NCI-H748 treated with DMSO at 0.1 percent for 48 hours (cell line): ENCODE measurements around the gene EPC1.
"Not testable (repeated sequence)": the region's sequence is repeated elsewhere in the genome, so short reads cannot be mapped to it uniquely, and the experiment has no call there.

Source experiments
- DNase-seq: peaks from one replicate; lab custom pipeline; 2025; lab: John Stamatoyannopoulos, UW

The EPC1 gene

DNA sequence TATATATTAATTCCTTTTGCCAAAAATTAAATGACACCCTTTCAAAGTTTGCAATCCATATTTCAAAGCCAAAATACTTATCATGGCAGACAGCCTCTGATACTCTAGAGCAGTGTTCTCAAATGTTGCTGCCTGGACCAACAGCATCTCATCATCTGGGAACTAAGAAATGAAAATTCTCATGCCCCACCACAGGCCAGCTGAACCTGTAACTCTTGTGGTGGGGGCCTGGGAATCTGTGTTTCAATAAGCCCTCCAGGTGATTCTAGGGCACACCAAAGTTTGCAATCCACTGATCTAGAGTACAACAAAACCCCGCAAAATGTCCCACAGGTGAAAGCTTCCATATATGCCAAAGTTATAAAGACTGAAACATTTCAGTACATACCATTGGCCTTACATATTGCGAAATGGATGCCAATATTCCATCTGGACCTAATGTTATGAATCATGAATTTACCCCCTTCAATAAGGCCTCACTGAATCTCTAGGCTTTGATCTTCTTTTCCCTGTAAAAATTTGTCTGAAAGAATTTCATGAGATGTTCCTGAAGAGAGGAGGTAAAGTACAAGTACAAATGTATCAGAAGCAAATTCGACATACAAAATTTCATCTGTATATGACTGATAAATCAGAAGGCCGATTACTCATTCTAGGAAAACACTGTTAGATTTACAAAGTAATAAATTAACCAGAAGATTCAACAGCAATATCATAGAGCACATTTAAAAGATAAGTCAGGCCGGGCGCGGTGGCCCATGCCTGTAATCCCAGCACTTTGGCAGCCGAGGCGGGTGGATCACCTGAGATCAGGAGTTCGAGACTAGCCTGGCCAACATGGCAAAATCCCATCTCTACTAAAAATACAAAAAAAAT is 25.3 kb upstream of the EPC1 start:
- DNase-seq: no peak

DNA sequence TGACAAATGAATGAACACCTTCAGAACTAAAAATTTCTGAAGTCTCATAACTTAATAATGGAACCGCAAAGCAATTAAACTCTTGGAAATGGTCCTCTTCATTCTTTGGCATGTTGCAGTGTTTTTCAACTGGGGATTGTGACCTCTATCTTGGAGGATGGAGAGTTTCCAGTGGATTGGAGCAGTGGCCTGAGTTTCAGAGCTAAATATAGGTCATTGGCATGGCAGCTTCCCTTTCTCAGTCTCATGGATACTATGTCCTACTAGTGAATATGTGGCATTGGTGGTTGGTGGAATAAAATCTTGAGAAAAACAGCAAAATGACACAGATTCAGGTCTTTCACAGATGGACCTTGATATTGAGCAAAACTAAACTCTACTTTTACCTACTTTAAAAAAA is 24.1 kb upstream of the EPC1 start:
- DNase-seq: no peak

DNA sequence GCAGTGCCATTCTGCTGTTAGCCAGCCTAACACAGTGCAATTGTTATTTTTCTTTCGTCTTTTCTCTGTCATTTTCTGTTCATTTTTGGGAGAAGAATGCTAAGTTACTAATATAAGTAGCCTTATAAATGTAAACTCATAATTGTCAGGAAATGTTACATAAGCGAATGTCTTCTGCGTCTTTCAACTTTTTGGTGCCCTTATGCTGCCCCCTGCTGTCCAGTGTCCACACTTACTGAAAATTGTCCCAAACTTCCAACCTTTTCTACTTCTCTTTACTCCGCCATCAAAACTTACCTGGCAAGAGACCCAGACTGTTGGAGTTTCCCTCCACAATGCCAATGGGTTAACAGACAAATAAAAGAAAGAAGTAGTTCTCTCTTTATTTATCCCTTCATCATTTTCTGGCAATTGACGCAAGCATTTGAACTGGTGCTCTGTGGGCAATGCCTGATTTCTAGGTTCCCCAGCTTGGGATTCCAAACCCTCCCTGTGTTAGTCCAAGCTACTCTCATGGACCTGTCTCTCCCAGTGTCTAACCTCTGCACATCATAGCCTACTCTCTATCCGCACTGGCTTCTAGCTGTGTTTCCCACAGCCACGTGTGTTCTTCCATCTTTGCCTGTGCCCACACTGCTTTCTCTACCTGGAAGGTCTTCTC is 21.0 kb upstream of the EPC1 start:
- no peak for DNase-seq

DNA sequence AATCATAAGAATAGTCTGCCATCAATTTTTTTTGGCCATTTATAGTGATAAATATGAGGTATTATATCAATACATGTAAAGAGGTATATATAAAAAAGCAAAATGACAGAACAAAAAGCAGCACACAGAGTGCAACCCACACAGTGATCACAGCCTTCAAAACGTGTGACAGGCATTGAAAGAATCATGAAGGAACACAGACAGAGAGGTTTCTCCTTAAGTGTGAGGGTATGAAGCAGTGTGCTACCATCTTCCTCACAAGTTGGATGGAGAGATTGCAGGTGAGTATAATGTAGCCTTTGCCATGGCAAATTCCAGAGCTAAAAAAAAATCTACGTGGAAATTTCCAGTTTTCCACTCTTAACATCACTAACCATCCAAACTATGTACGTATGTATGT is 19.6 kb upstream of the EPC1 start:
- no peak for DNase-seq

DNA sequence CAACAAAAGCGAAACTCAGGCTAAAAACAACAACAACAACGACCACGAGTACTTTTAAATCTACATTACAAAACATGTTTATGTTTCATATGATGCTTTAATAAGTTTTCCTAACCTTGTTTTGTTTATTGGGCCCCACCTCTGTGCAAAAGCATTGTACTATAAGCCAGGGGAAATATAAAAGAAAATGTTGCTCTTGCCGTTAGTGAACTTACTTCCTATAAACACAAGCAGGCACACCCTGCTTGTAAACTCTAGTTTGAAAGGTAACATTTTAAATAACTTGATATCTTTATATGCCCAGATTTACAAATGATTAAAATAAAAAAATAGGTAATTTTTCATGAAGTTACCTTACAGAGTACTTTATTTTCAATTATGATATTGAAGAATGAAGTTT is 19.2 kb upstream of the EPC1 start:
- DNase-seq: no peak

DNA sequence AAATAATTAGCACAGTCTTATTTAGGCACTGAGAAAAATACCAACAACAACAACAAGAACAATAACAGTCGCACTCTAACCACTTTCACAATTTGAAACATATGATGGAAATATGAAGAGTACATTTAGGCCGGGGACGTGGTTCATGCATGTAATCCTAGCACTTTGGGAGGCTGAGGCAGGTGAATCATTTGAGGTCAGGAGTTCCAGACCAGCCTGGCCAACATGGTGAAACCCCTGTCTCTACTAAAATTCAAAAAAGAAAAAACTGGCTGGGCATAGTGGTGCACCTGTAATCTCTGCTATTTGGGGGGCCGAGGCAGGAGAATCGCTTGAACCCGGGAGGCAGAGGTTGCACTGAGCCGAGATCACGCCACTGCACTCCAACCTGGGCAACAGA is 18.4 kb upstream of the EPC1 start:
- DNase-seq: not testable (repeated sequence)

DNA sequence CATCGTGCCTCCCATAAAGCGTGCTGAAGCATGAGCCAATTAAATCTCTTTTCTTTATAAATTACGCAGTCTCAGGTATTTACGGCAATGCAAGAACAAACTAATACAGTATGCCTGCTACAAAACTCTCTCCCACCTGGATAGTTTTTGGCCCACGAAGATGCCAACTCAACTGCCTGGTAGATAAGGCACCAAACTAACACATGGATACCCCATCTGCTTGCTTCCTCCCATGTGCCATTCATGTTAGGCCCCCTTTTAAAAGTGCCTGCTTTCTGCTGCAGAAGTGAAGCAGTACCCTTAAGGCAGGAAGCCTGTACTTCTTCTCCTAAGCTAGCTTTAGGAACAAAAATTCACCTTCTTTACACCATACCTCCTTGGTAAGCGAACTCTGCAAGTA is 15.6 kb upstream of the EPC1 start:
- DNase-seq: no peak

DNA sequence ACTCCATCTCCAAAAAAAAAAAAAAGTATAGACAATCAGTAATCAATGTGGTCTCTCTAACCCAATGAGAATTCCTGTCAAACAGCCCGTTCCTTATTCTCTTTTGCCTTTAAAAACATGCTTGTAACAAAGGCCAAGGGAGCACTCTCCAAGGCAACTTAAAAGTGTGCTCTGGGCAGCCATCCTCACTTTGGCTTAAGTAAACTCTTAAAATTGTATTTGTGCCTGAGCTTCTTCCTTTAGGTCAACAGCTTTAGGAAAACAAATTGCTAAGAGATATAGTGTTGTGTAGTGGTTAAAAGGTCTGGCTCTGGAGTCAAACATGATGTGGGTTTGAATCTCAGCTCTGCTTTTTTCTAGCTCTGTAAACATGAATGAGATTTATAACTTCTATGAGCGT is 13.9 kb upstream of the EPC1 start:
- no peak for DNase-seq

DNA sequence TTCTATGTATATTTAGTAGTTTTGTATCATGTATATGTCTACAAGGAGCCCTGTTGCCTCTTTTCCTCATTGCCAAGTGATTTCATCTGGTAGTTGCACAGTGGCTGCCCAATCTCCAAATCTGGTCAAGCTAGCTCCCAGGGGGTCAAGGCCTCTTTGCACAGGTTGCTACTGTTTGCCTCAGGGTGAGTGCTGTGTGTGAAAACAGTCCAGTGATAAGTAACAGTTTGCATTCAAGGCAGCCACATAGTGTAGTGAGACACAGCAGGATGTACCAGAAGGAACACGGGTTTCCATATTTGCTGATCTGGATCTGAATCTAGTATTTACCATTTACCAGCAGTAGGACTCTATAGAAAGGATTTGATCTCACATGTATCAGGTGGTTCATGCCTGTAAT is 13.3 kb upstream of the EPC1 start:
- no peak for DNase-seq

DNA sequence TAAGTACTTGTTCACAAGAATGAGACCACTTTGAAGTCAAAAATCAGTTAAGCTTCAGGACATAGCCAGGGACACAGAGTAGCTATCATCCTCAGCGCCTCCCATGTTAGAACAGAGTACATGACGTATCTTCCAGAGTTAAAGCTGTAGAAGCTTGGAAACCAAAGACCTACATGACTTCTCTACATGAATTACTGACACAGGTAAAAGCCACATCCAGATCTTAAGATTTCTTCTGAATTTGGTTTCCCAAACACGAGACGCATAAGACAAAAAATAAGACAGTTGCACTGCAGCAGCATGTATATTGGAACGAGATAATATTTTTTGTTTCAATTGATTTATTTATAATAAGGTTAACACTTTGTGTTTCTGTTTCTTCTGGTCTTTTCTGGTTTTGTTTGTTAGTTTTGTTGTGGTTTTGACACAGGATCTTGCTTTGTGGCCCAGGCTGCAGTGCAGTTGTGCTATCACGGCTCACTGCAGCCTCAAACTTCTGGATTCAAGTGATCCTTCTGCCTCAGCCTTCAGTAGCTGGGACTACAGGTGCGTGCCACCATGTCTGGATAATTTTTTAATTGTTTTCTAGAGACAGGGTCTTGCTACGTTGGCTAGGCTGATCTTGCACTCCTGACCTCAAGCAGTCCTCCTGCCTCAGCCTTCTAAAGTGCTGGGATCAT is 10.2 kb upstream of the EPC1 start:
- no peak for DNase-seq

DNA sequence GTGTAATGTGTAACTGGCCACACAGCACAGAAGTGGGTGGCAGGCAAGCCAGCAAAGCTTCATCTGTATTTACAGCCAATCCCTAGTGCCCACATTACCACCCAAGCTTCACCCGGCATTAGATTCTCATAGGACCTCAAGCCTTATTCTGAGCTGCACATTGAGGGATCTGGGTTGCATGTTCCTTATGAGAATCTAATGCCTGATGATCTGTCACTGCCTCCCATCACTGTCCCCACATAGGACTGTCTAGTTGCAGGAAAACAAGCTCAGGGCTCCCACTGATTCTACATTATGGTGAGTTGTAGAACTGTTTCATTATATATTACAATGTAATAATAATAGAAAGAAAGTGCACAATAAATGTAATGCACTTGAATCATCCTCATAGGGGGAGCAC is 7.7 kb upstream of the EPC1 start:
- not testable (repeated sequence) for DNase-seq

DNA sequence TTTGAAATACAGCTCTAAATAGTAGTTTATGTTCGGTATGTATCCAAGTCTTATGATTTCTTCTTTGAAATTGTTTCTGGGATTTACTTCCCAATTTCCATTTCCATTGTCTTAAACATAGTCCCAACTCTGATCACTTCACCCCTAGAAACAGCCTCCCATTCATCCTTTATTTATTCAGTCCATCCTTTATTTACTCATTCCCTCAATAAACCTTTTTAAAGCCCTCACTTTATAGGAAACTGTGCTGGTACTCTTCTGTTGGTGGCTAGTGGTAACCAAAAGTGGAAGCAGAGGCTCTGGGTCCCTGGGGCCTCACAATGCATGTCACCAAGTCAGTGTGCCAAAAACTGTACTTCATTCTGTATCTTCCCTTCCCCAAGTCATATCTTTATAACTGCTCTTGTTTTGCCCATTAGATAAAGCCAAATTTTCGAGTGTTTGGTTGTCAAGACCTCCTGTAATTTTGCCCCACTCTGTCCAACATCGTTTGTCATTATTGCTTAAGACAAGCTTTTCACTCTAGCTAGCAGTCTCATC is 3.9 kb upstream of the EPC1 start:
- peak; percentile 1 for DNase-seq

DNA sequence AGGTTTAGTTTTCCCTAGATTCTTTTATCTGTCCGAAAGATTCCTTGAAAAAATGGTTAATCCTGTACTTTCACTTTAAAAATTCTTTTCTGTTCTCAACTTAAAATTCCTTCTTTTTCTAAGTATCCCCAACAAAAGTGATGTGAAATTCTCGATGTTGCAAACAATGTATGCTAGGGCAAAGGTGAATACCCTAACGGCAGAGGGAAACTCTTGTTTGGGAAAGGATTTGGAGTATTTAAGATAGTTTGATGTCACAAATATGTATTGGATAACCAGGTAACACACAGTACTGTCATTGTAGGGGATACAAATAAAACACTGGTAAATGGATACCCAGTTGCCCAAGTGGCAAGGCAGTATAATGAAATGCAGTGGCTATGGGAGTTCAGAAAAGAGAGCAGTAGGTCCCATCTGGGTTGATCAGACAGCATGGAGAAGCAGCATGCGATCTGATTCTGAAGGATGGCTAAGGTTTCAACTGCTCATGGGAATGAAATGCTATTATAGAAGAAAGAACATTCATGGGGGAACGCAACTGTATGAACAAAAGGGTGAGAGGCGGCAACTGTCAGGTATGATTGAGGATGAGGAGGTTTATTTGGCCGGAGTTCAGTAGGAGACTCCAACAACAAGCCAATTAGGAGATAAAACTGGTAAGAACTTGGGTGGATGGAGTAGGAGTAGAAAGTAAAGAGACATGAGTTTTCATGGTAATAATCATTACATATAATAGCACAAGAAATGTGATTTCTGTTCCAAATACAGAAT is 3.2 kb upstream of the EPC1 start:
- DNase-seq: no peak

DNA sequence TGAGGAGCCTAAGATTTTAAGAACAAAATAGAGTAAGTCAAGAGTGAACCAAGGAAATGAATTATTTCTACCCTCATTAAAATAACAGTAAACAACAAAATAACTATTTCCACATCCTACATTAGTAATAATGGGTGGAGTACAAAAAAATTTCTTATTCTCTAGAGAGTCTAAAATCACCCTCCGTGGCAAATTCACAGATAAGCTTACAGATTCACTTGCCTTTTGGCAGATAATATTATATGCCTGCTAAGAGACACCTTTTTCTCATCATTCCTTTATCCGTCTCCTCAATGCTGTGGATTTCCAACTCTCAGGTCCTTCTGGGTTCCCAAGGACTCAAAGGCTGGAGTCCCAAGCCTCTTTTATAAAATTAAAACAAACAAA is 2.2 kb upstream of the EPC1 start:
- no peak for DNase-seq

DNA sequence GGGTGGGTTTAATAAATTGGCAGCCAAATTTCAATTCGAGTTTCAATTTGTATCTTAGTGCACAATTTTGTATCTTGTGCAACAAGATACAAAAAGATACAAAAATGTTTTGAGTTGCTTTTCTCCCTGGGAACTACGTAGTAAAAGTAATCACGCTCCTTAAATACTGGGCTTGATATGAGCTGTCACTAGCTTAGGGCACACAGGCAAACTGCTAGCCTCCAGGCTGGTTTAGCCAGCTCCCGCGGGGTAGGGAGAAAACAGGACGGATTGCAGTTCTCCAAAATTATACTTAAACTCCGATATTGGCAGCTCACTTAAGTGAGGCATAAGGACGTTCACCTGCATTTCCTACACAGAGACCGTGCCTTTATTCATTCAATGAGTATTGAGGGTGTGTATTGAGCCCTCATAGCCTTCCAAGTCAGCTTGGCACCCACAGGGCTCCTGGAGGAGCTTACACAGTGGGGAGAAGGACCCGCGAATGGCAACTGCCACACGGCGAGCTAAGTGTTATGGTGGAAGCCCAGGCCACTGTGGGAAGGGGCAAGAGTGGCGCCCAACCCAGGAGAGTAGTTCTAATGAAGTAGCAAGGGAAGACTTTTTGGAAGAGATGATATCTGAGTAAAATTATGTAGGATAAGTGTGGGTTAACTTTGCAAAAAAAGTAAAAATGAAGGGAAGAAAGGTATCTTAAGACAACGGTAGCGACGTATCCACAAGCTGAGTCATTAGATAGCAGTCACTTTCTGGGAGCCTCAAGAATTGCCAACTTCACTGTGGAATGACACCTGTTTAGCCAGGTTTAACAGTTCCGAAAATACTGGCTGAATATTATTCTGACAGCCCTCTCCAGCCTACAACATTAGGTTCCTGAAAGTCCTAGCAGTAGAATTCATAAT is 1.6 kb upstream of the EPC1 start:
- peak; percentile 7 for DNase-seq

DNA sequence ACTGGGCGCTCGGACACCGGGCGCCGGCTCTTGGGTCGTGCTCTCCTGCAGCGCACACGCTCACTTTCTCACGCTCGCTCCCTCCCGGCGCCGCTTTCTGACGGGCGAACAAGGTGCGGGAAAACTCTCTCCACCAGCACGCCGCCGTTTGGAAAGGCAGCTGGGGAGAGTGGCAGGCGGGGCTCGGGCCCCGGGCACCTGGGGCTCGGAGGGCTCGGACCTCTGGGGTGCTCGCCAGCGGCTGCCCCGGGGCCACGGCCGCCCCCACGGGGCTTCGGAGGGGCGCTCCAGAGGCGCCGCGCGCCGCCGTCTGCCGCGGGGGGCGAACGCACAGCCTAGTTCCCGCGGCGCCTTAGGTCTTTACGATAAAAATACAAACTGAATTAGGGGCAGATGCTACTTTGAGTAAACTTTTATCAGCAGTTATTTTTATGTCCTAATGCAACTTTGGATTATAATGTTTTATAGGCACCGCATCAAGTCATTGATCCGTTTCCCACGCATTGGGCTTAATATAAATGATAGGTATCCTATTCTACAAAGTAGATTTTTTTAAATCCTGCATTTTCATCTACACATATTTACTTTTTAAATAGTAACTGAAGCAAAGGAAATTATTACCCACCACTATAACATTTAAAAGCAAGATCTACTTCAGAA is 535 bp upstream of the EPC1 start:
- DNase-seq: no peak

DNA sequence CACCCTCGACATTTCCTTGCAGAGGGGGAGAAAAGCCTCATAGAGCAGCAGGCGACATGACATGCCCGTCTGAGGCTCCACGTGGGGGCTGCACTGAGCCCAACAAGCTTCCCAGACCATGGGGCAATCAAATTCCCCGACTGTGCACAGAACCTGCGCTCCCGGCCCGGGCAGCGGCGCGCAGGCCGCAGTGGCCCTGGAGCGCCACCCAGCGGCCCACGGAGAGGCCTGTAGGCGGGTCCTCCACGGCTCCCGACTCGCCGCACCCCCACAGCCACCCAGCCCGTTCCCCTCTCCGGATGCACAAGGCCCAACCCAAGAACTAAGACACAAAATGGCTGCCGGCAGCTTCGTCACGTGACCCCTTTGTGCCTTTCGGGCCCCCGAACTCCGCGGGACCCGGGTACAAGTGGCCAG is 816 bp downstream of the EPC1 start:
- peak; percentile 80 for DNase-seq

DNA sequence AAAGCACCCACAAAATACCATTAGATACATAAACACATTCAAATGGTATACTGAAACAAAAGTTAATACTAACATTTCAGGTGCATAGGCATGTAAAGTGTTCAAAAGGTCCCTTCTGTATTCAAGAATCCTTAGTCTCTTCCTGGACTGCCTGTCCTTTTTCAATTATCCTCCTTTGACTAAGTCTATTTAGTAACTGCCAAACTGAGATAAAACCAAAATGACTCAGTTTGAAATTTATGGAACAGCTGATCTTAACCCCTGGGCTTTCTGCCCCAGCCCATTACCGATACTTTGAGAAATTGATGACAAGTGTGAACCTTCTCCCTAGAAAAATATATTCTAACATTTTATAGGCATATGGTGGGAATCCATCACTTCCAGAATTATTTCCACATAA is 5.4 kb downstream of the EPC1 start:
- no peak for DNase-seq

DNA sequence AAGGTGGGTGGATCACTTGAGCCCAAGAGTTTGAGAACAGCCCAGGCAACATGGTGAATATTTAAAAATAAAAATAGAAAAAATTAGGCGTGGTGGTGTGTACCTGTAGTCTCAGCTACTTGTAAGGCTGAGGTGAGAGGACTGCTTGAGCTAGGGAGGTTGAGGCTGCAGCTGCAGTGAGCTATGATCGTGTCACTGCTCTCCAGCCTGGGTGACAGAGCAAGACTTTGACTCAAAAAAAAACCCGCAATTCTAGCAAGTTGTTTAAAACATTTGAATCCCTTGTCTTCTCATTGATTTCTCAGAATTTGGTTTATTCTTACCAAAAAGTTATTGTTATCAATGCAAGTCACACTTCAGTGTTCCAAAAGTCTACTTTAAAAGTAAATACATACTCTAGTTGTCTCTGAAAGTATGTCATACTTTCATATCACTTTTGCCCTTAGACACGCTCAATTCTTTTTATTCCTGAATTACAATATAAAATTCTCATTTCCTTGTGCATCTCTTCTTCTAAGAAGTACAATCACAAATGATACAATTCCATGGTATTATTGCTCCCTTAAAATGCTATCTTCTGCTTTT is 6.3 kb downstream of the EPC1 start:
- no peak for DNase-seq

DNA sequence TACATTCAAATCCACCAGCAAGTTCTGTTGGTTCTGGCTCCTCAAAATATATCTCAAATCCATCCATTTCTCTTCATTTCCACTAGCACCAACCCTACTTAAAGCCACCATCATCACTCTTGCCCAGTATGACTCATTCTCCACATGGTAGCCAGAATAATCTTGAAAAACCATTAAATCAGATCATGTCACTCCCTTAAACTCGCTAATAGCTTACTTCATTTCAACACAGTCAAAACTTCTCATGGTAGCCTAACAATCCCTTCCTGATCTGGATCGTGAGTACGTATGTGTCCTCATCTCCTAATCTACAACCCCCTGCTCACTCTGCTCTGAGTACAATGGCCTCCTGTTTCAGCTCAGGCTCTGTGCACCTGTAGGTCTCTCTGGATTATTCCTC is 8.7 kb downstream of the EPC1 start:
- no peak for DNase-seq
